Testis (tissue), 2 donors: ENCODE data around the gene ARID2.

ENCODE experiments used
- POLR2A ChIP-seq: fragments of 450-650 bp; IDR thresholded peaks from one replicate; pipeline ENCODE4 v1.6.1; 2017; ENCODE audit warnings: antibody characterized with exemption, mild to moderate bottlenecking, moderate library complexity
- TF ChIP-seq, protein P1 (sequence below), 3 experiments: fragments of 450-650 bp in 2 of 3; fragments of 200-600 bp in 1 of 3; sonication (generic) in 1 of 3; IDR thresholded peaks; one replicate each; pipeline ENCODE4 v1.5.1; 2016 to 2019; ENCODE audit warnings: antibody characterized with exemption in 3 of 3, mild to moderate bottlenecking in 2 of 3, moderate library complexity in 1 of 3

DNA sequence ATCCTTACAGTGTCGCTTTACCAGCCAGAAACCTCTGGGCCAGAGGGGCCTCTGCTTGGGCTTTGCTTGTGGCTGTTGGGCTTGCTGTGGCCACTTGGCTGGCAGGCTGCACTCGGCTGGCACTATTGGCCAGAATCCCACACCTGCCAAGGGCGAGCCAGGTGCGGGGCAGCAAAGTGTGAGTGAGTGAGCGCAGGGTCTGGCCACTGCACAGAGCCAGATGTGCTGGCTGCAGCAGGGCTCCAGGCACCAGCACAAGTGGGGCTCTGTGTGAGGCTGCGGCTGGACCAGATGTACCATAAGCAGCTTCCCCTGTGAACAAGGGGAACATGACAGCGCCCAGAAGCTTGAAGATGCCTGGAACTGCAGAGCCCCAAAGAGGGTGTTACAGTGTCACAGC lies 33.5 kb upstream of the ARID2 start:
- no peak for TF ChIP-seq POLR2A
- TF ChIP-seq, protein P1, sequence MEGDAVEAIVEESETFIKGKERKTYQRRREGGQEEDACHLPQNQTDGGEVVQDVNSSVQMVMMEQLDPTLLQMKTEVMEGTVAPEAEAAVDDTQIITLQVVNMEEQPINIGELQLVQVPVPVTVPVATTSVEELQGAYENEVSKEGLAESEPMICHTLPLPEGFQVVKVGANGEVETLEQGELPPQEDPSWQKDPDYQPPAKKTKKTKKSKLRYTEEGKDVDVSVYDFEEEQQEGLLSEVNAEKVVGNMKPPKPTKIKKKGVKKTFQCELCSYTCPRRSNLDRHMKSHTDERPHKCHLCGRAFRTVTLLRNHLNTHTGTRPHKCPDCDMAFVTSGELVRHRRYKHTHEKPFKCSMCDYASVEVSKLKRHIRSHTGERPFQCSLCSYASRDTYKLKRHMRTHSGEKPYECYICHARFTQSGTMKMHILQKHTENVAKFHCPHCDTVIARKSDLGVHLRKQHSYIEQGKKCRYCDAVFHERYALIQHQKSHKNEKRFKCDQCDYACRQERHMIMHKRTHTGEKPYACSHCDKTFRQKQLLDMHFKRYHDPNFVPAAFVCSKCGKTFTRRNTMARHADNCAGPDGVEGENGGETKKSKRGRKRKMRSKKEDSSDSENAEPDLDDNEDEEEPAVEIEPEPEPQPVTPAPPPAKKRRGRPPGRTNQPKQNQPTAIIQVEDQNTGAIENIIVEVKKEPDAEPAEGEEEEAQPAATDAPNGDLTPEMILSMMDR (IDR thresholded peaks at IDR 0.05) = no peak
